Neural cell (in vitro differentiated cells): ENCODE measurements around the gene KDM4C. TPM values are rescaled to one million over a fixed set of nuclear protein-coding genes. Genes with fewer than 3 reads are reported as not detected.

Source experiments
- H2AFZ ChIP-seq: fragments of 200-600, 300-800 bp; sonication (generic), shearing (Covaris generic); 2 replicates; pipeline ENCODE4 v1.6.0; 2014; ENCODE audit warnings: low read depth, mild to moderate bottlenecking, antibody characterized with exemption, low read length, moderate library complexity
- H3F3A ChIP-seq: fragments of 200-600 bp; shearing (Covaris generic); 2 replicates; pipeline ENCODE4 v1.6.1; 2016; ENCODE audit warnings: mild to moderate bottlenecking, moderate library complexity, mixed read lengths, antibody characterized with exemption, low read length; ENCODE audit not compliant: insufficient read depth, poor library complexity, severe bottlenecking
- H3K27ac ChIP-seq: fragments of 200-600, 300-800 bp; sonication (generic), shearing (Covaris generic); 2 replicates; pipeline ENCODE4 v1.5.1; 2014; ENCODE audit warnings: mild to moderate bottlenecking, low read length, moderate library complexity
- H3K27me3 ChIP-seq: fragments of 300-800, 200-600 bp; sonication (generic), shearing (Covaris generic); 2 replicates; pipeline ENCODE4 v1.6.0; 2014; ENCODE audit warnings: mild to moderate bottlenecking, low read depth, low read length, moderate library complexity; ENCODE audit not compliant: insufficient read depth
- H3K36me3 ChIP-seq: fragments of 300-800, 200-600 bp; sonication (generic), shearing (Covaris generic); 2 replicates; pipeline ENCODE4 v1.5.1; 2014; ENCODE audit warnings: mild to moderate bottlenecking, antibody characterized with exemption, low read length, moderate library complexity; ENCODE audit not compliant: insufficient read depth
- H3K4me2 ChIP-seq: fragments of 300-800, 200-600 bp; sonication (generic), shearing (Covaris generic); 2 replicates; pipeline ENCODE4 v1.6.0; 2014; ENCODE audit warnings: mild to moderate bottlenecking, low read length
- H3K4me3 ChIP-seq: fragments of 300-800, 200-600 bp; sonication (generic), shearing (Covaris generic); 2 replicates; pipeline ENCODE4 v1.5.1; 2014; ENCODE audit warnings: mild to moderate bottlenecking, low read length, moderate library complexity
- H3K79me2 ChIP-seq: fragments of 200-600 bp; shearing (Covaris generic); replicated peaks from 2 replicates; pipeline ENCODE4 v1.6.0; 2014; ENCODE audit warnings: mild to moderate bottlenecking, low read length, moderate library complexity; ENCODE audit not compliant: insufficient read depth
- H3K9ac ChIP-seq: fragments of 300-800, 200-600 bp; sonication (generic), shearing (Covaris generic); 2 replicates; pipeline ENCODE4 v1.6.1; 2016; ENCODE audit warnings: mild to moderate bottlenecking, low read length, mixed read lengths
- H3K9me2 ChIP-seq: fragments of 200-600 bp; shearing (Covaris generic); 2 replicates; pipeline ENCODE4 v1.6.1; 2016; ENCODE audit warnings: mild to moderate bottlenecking, low read length, mixed read lengths; ENCODE audit not compliant: insufficient read depth
- H3K9me3 ChIP-seq: fragments of 200-600, 300-800 bp; sonication (generic), shearing (Covaris generic); 2 replicates; pipeline ENCODE4 v1.6.1; 2016; ENCODE audit warnings: mild to moderate bottlenecking, mixed run types, low read length, moderate library complexity, mixed read lengths
- H4K20me1 ChIP-seq: fragments of 200-600 bp; shearing (Covaris generic); 2 replicates; pipeline ENCODE4 v1.6.1; 2016; ENCODE audit warnings: mild to moderate bottlenecking, mixed run types; ENCODE audit not compliant: insufficient read depth
- EP300 ChIP-seq: fragments of 450-650 bp; conservative IDR thresholded peaks from 2 replicates; pipeline ENCODE4 v1.6.1; 2014; ENCODE audit warnings: antibody characterized with exemption, mild to moderate bottlenecking, moderate library complexity; ENCODE audit not compliant: poor library complexity, severe bottlenecking
- EZH2 ChIP-seq: fragments of 200-600, 300-800 bp; shearing (Covaris generic), sonication (generic); IDR thresholded peaks from 2 replicates; pipeline ENCODE4 v1.6.1; 2014; ENCODE audit warnings: antibody characterized with exemption, low read length, borderline replicate concordance, mild to moderate bottlenecking; ENCODE audit not compliant: insufficient read depth, poor library complexity, severe bottlenecking
- MXI1 ChIP-seq: fragments of 450-650 bp; conservative IDR thresholded peaks from 2 replicates; pipeline ENCODE4 v1.6.1; 2014; ENCODE audit warnings: antibody characterized with exemption, mild to moderate bottlenecking; ENCODE audit not compliant: poor library complexity, severe bottlenecking
- POLR2AphosphoS5 ChIP-seq: IDR thresholded peaks from 2 replicates; pipeline ENCODE4 v1.6.1; 2012
- RAD21 ChIP-seq: fragments of 450-650 bp; conservative IDR thresholded peaks from 2 replicates; pipeline ENCODE4 v1.6.1; 2014; ENCODE audit warnings: antibody characterized with exemption, mild to moderate bottlenecking, moderate library complexity
- SMC3 ChIP-seq: fragments of 450-650 bp; conservative IDR thresholded peaks from 2 replicates; pipeline ENCODE4 v1.6.1; 2014; ENCODE audit warnings: antibody characterized with exemption, mild to moderate bottlenecking, moderate library complexity; ENCODE audit not compliant: poor library complexity
- TAF1 ChIP-seq: IDR thresholded peaks from 2 replicates; pipeline ENCODE4 v1.6.1; 2012; ENCODE audit warnings: low read depth
- polyA plus RNA-seq: library from polyadenylated mRNA; depleted of rRNA; stranded (reverse); fragments of >200 nt; gene quantifications from 2 replicates; pipeline ENCODE4 v1.2.3, GENCODE V29; 2014
- TF ChIP-seq, protein P1 (sequence below): IDR thresholded peaks from 2 replicates; pipeline ENCODE4 v1.6.1; 2012; ENCODE audit warnings: borderline replicate concordance
- TF ChIP-seq, protein P2 (sequence below): fragments of 450-650 bp; IDR thresholded peaks from 2 replicates; pipeline ENCODE4 v1.5.1; 2014; ENCODE audit warnings: antibody characterized with exemption, mild to moderate bottlenecking, moderate library complexity; ENCODE audit not compliant: poor library complexity, severe bottlenecking

The KDM4C gene
- polyA plus RNA-seq, 1 donor from 2014 or later: 21.1 TPM

DNA sequence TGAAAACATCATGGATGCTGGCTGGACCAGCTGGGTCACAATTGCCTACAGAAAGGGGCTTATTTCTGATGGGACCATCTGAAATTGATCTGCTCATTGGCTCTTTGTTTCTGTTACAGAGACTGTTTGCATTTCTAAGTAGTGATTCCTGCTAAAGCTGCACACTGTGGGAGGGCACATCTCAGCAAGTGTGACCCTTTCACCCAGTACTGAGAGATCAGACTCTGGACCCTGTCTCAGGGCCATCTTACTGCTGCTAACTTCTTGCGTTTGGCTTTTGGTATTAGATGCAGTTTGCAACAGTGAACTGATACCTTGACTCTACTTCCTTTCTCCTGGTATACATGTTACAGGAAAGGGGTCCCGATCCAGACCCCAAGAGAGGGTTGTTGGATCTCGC lies 24.5 kb upstream of the KDM4C start:
- no peaks in the 10 kb centered on the region for H3F3A ChIP-seq
- no peaks in the 10 kb centered on the region for H3K9me2 ChIP-seq
- no peak overlapping the region for H3K9ac ChIP-seq
- TF ChIP-seq TAF1 (no peak), POLR2AphosphoS5 (no peak), MXI1 (no peak), EZH2 (no peak), SMC3 (no peak), EP300 (no peak), RAD21 (no peak)
- TF ChIP-seq, protein P1, sequence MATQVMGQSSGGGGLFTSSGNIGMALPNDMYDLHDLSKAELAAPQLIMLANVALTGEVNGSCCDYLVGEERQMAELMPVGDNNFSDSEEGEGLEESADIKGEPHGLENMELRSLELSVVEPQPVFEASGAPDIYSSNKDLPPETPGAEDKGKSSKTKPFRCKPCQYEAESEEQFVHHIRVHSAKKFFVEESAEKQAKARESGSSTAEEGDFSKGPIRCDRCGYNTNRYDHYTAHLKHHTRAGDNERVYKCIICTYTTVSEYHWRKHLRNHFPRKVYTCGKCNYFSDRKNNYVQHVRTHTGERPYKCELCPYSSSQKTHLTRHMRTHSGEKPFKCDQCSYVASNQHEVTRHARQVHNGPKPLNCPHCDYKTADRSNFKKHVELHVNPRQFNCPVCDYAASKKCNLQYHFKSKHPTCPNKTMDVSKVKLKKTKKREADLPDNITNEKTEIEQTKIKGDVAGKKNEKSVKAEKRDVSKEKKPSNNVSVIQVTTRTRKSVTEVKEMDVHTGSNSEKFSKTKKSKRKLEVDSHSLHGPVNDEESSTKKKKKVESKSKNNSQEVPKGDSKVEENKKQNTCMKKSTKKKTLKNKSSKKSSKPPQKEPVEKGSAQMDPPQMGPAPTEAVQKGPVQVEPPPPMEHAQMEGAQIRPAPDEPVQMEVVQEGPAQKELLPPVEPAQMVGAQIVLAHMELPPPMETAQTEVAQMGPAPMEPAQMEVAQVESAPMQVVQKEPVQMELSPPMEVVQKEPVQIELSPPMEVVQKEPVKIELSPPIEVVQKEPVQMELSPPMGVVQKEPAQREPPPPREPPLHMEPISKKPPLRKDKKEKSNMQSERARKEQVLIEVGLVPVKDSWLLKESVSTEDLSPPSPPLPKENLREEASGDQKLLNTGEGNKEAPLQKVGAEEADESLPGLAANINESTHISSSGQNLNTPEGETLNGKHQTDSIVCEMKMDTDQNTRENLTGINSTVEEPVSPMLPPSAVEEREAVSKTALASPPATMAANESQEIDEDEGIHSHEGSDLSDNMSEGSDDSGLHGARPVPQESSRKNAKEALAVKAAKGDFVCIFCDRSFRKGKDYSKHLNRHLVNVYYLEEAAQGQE: no peak
- TF ChIP-seq, protein P2, sequence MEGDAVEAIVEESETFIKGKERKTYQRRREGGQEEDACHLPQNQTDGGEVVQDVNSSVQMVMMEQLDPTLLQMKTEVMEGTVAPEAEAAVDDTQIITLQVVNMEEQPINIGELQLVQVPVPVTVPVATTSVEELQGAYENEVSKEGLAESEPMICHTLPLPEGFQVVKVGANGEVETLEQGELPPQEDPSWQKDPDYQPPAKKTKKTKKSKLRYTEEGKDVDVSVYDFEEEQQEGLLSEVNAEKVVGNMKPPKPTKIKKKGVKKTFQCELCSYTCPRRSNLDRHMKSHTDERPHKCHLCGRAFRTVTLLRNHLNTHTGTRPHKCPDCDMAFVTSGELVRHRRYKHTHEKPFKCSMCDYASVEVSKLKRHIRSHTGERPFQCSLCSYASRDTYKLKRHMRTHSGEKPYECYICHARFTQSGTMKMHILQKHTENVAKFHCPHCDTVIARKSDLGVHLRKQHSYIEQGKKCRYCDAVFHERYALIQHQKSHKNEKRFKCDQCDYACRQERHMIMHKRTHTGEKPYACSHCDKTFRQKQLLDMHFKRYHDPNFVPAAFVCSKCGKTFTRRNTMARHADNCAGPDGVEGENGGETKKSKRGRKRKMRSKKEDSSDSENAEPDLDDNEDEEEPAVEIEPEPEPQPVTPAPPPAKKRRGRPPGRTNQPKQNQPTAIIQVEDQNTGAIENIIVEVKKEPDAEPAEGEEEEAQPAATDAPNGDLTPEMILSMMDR: no peak
- H4K20me1 ChIP-seq: no peaks in the 10 kb centered on the region
- H3K36me3 ChIP-seq: no peaks in the 10 kb centered on the region
- H2AFZ ChIP-seq: no peak overlapping the region
- no peak overlapping the region for H3K4me2 ChIP-seq
- no peak overlapping the region for H3K4me3 ChIP-seq
- H3K27me3 ChIP-seq: no peaks in the 10 kb centered on the region
- no peak overlapping the region for H3K27ac ChIP-seq
- no peaks in the 10 kb centered on the region for H3K79me2 ChIP-seq
- H3K9me3 ChIP-seq: no peaks in the 10 kb centered on the region

DNA sequence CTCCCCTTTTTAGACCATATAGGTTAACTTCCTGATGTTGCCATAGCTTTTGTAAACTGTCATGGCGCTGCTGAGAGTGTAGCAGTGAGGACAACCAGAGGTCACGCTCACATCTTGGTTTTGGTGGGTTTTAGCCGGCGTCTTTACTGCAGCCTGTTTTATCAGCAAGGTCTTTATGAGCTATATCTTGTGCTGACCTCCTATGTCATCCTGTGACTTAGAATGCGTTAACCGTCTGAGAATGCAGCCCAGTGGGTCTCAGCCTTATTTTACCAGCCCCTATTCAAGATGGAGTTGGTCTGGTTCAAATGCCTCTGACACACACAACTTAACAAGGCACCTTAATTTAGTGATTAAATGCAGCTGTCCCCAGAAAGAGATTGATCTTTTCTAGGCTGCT lies 23.9 kb upstream of the KDM4C start:
- no peak overlapping the region for H3K9ac ChIP-seq
- no peaks in the 10 kb centered on the region for H4K20me1 ChIP-seq
- no peaks in the 10 kb centered on the region for H3K27me3 ChIP-seq
- H3F3A ChIP-seq: no peaks in the 10 kb centered on the region
- no peaks in the 10 kb centered on the region for H3K36me3 ChIP-seq
- no peaks in the 10 kb centered on the region for H3K79me2 ChIP-seq
- TF ChIP-seq, protein P2: no peak
- TF ChIP-seq, protein P1: no peak
- TF ChIP-seq MXI1 (no peak), SMC3 (no peak), POLR2AphosphoS5 (no peak), EP300 (no peak), EZH2 (no peak), RAD21 (no peak), TAF1 (no peak)
- no peak overlapping the region for H3K27ac ChIP-seq
- no peaks in the 10 kb centered on the region for H3K9me2 ChIP-seq
- no peak overlapping the region for H3K4me3 ChIP-seq
- H2AFZ ChIP-seq: no peak overlapping the region
- H3K4me2 ChIP-seq: no peak overlapping the region
- H3K9me3 ChIP-seq: no peaks in the 10 kb centered on the region
